Measurements from ENCODE around the gene PMIS2.

DNA sequence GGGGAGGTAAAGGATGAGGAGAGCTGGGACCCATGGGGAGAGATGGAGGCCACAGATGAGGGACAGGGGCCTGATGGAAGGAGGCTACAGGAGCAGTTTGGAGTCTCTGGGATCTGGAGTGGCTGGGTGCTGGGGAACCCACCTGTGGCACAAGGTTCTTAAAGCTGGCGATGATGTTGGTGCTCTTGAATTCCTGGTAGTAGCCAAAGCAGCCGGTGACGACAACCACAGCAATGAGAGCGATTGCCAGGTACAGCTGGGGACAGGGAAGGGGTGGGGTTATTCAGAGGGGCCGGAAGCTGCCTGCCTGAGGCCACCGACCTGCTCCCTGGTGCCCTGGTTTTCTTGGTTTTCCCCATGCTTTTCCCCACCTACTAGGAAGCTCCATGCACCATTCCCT lies 25.3 kb upstream of the PMIS2 start:
- TF ChIP-seq, protein P1, sequence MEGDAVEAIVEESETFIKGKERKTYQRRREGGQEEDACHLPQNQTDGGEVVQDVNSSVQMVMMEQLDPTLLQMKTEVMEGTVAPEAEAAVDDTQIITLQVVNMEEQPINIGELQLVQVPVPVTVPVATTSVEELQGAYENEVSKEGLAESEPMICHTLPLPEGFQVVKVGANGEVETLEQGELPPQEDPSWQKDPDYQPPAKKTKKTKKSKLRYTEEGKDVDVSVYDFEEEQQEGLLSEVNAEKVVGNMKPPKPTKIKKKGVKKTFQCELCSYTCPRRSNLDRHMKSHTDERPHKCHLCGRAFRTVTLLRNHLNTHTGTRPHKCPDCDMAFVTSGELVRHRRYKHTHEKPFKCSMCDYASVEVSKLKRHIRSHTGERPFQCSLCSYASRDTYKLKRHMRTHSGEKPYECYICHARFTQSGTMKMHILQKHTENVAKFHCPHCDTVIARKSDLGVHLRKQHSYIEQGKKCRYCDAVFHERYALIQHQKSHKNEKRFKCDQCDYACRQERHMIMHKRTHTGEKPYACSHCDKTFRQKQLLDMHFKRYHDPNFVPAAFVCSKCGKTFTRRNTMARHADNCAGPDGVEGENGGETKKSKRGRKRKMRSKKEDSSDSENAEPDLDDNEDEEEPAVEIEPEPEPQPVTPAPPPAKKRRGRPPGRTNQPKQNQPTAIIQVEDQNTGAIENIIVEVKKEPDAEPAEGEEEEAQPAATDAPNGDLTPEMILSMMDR (IDR thresholded peaks at IDR 0.05): no peak
- no peak for TF ChIP-seq POLR2A (IDR thresholded peaks at IDR 0.05)
- TF ChIP-seq EP300 (IDR thresholded peaks at IDR 0.05): no peak
